Mammary epithelial cell (primary cell): ENCODE measurements around the gene NUMBL.

Experiments used
- EZH2 ChIP-seq: IDR thresholded peaks from 2 replicates; pipeline ENCODE4 v1.6.1; 2012; ENCODE audit warnings: low read length, inconsistent platforms, borderline replicate concordance
- TF ChIP-seq, protein P1 (sequence below), 2 donors: IDR thresholded peaks in 1 of 2; conservative IDR thresholded peaks in 1 of 2; 2 replicates each; pipeline ENCODE4 v1.5.1; 2011 to 2012; ENCODE audit warnings: inconsistent platforms in 2 of 2, low read length in 2 of 2, mild to moderate bottlenecking in 2 of 2, control low read depth in 1 of 2, low read depth in 1 of 2; ENCODE audit not compliant: insufficient read depth in 1 of 2; ENCODE audit errors: extremely low read depth in 1 of 2

DNA sequence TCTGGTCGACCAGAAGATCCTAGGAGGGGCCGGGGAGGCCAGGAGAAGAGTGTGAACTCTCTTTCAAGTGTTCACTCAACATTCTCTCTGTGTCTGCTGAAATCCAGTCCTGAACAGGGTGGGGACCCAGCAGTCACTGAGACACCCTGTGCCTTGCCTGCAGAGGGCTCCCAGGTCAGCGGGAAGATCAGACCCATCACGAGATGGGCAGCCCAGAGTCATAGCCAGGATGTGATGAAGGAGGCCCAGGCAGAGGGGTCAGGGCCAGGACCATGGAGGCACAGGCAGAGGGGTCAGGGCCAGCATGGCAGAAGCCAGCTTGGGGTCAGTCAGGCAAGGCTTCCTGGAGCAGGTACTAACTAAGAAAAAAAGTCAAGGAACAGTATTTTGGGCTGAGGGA lies 9.4 kb downstream of the NUMBL start:
- TF ChIP-seq, protein P1, sequence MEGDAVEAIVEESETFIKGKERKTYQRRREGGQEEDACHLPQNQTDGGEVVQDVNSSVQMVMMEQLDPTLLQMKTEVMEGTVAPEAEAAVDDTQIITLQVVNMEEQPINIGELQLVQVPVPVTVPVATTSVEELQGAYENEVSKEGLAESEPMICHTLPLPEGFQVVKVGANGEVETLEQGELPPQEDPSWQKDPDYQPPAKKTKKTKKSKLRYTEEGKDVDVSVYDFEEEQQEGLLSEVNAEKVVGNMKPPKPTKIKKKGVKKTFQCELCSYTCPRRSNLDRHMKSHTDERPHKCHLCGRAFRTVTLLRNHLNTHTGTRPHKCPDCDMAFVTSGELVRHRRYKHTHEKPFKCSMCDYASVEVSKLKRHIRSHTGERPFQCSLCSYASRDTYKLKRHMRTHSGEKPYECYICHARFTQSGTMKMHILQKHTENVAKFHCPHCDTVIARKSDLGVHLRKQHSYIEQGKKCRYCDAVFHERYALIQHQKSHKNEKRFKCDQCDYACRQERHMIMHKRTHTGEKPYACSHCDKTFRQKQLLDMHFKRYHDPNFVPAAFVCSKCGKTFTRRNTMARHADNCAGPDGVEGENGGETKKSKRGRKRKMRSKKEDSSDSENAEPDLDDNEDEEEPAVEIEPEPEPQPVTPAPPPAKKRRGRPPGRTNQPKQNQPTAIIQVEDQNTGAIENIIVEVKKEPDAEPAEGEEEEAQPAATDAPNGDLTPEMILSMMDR (conservative IDR thresholded peaks at IDR 0.05 in 1 of 2, IDR thresholded peaks at IDR 0.05 in 1 of 2; ENCODE audit: extremely low read depth in 1 of 2, insufficient read depth in 1 of 2, low read depth in 1 of 2, low read length in 2 of 2) = no peak
- no peak for TF ChIP-seq EZH2
